OCI-LY3 (cell line): ENCODE data around the gene RPUSD1.

ENCODE experiments used
- H2AFZ ChIP-seq: fragments of 200-600, 300-600 bp; shearing (Covaris generic); 2 replicates; pipeline ENCODE4 v1.6.0; 2014; ENCODE audit warnings: antibody characterized with exemption, low read depth, low read length
- H3K27ac ChIP-seq: fragments of 200-600, 300-600 bp; sonication (generic); 2 replicates; pipeline ENCODE4 v1.5.1; 2014; ENCODE audit warnings: mild to moderate bottlenecking, low read length, moderate library complexity, mixed read lengths
- H3K27me3 ChIP-seq: fragments of 200-600, 300-600 bp; sonication (generic); 2 replicates; pipeline ENCODE4 v1.6.1; 2014; ENCODE audit warnings: low read depth, low read length, mixed read lengths
- H3K36me3 ChIP-seq: fragments of 200-600, 300-600 bp; sonication (generic); replicated peaks from 2 replicates; pipeline ENCODE3; 2014; ENCODE audit warnings: low read depth, low read length, mixed read lengths
- H3K4me1 ChIP-seq: fragments of 300-600, 200-600 bp; sonication (generic); 2 replicates; pipeline ENCODE4 v1.6.1; 2014; ENCODE audit warnings: low read length, mixed read lengths
- H3K4me2 ChIP-seq: fragments of 200-600, 300-600 bp; sonication (generic); 2 replicates; pipeline ENCODE4 v1.6.1; 2014; ENCODE audit warnings: low read length, mixed read lengths
- H3K4me3 ChIP-seq: fragments of 300-600, 200-600 bp; sonication (generic); 2 replicates; pipeline ENCODE4 v1.5.1; 2014; ENCODE audit warnings: antibody characterized with exemption, mild to moderate bottlenecking, low read length, moderate library complexity
- H3K79me2 ChIP-seq: fragments of 300-600, 200-600 bp; shearing (Covaris generic); 2 replicates; pipeline ENCODE4 v1.6.1; 2014; ENCODE audit warnings: mild to moderate bottlenecking, low read length, mixed read lengths
- H3K9ac ChIP-seq: fragments of 300-600, 200-600 bp; shearing (Covaris generic); 2 replicates; pipeline ENCODE4 v1.6.0; 2014; ENCODE audit warnings: mild to moderate bottlenecking, low read length, moderate library complexity
- H3K9me3 ChIP-seq: fragments of 200-600, 300-600 bp; shearing (Covaris generic); 2 replicates; pipeline ENCODE4 v1.6.1; 2014; ENCODE audit warnings: low read length, mixed read lengths; ENCODE audit not compliant: insufficient read depth
- H4K20me1 ChIP-seq: fragments of 200-600, 300-600 bp; sonication (generic); 2 replicates; pipeline ENCODE4 v1.6.1; 2016; ENCODE audit warnings: low read length, mixed read lengths; ENCODE audit not compliant: insufficient read depth
- EZH2phosphoT487 ChIP-seq: fragments of 200-600 bp; shearing (Covaris generic); IDR thresholded peaks from 2 replicates; pipeline ENCODE4 v1.6.1; 2018; ENCODE audit warnings: antibody characterized with exemption, mixed run types, low read depth
- TF ChIP-seq, protein P1 (sequence below): fragments of 200-600, 300-600 bp; sonication (generic); IDR thresholded peaks from 2 replicates; pipeline ENCODE4 v1.5.1; 2014; ENCODE audit warnings: antibody characterized with exemption, low read length, low read depth

Gene RPUSD1

DNA sequence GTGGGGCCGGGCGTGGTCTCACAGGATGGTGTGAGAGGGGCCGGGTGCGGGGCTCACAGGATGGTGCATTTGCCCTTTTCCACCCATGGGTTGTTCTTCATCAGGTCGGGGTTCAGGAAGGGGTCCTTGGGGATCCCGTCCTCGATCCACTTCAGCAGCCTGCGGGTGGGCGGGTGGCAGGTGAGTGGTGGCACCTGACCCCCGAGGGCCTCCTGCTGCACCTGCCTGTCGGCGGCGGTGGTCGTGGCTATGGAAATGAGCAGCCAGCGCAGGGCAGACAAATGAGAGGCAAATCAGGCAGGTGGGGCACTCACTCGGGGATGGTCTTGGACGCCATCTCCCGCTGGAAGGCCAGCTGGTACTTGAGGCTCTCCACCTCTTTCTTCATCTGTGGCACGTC lies 10.5 kb upstream of the RPUSD1 start:
- Histone ChIP-seq H3K27ac (no peak overlapping the region), H3K9me3 (no peaks in the 10 kb centered on the region), H4K20me1 (no peaks in the 10 kb centered on the region), H3K27me3 (peaks cover 16% of the 10 kb centered on the region), H3K4me2 (no peak overlapping the region), H2AFZ (no peak overlapping the region), H3K79me2 (no peaks in the 10 kb centered on the region), H3K4me1 (peaks cover 4% of the 10 kb centered on the region; the same call in 1 of the 2 replicates), H3K9ac (no peak overlapping the region), H3K36me3 (peaks cover 18% of the 10 kb centered on the region), H3K4me3 (no peak overlapping the region)
- TF ChIP-seq, protein P1, sequence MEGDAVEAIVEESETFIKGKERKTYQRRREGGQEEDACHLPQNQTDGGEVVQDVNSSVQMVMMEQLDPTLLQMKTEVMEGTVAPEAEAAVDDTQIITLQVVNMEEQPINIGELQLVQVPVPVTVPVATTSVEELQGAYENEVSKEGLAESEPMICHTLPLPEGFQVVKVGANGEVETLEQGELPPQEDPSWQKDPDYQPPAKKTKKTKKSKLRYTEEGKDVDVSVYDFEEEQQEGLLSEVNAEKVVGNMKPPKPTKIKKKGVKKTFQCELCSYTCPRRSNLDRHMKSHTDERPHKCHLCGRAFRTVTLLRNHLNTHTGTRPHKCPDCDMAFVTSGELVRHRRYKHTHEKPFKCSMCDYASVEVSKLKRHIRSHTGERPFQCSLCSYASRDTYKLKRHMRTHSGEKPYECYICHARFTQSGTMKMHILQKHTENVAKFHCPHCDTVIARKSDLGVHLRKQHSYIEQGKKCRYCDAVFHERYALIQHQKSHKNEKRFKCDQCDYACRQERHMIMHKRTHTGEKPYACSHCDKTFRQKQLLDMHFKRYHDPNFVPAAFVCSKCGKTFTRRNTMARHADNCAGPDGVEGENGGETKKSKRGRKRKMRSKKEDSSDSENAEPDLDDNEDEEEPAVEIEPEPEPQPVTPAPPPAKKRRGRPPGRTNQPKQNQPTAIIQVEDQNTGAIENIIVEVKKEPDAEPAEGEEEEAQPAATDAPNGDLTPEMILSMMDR, result no peak
- no peak for TF ChIP-seq EZH2phosphoT487

DNA sequence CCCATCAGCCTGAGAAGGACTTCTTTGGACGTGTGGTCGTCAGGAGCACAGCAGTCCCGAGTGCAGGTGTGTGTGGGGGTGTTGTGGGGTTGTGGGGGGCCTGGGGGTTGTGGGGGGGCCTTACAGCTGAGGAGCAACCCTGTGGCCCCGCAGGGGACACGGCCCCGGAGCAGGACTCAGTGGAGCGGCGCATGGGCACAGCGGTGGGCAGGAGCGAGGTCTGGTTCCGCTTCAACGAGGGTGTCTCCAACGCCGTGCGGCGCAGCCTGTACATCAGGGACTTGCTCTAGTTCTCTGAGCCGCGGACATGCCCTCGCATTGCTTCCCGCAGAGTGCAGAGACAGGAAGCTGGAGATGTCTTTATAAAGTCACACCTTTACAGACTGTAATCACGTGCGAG lies 9.5 kb upstream of the RPUSD1 start:
- no peak overlapping the region for H3K9ac ChIP-seq
- H3K27ac ChIP-seq, result no peak overlapping the region
- H3K27me3 ChIP-seq, result peaks cover 16% of the 10 kb centered on the region
- no peaks in the 10 kb centered on the region for H3K79me2 ChIP-seq
- peaks cover 4% of the 10 kb centered on the region; the same call in 1 of the 2 replicates for H3K4me1 ChIP-seq
- no peaks in the 10 kb centered on the region for H3K9me3 ChIP-seq
- no peak overlapping the region for H2AFZ ChIP-seq
- TF ChIP-seq, protein P1, result no peak
- no peak for TF ChIP-seq EZH2phosphoT487
- no peak overlapping the region for H3K4me2 ChIP-seq
- no peaks in the 10 kb centered on the region for H4K20me1 ChIP-seq
- H3K4me3 ChIP-seq, result no peak overlapping the region
- H3K36me3 ChIP-seq, result peaks cover 18% of the 10 kb centered on the region

DNA sequence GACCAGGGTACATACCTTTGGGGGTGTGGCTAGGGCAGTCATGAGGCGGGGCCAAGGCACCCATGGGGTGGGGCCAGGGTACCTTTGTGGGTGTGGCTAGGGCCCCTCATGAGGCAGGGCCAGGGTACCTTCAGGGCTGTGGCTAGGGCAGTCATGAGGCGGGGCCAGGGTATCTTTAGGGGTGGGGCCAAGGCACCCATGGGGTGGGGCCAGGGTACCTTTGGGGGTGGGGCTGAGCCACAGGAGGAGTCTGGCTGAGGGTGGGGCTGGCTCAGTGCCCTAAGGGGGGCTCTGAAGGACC lies 8.9 kb upstream of the RPUSD1 start:
- Histone ChIP-seq H3K9ac (no peak overlapping the region), H3K27ac (no peak overlapping the region), H3K4me2 (no peak overlapping the region), H3K27me3 (peaks cover 12% of the 10 kb centered on the region), H3K4me1 (peaks cover 4% of the 10 kb centered on the region; the same call in 1 of the 2 replicates), H3K79me2 (no peaks in the 10 kb centered on the region), H3K4me3 (no peak overlapping the region), H3K9me3 (no peaks in the 10 kb centered on the region), H2AFZ (no peak overlapping the region), H4K20me1 (no peaks in the 10 kb centered on the region), H3K36me3 (peaks cover 18% of the 10 kb centered on the region)
- TF ChIP-seq EZH2phosphoT487, result no peak
- TF ChIP-seq, protein P1, result no peak

DNA sequence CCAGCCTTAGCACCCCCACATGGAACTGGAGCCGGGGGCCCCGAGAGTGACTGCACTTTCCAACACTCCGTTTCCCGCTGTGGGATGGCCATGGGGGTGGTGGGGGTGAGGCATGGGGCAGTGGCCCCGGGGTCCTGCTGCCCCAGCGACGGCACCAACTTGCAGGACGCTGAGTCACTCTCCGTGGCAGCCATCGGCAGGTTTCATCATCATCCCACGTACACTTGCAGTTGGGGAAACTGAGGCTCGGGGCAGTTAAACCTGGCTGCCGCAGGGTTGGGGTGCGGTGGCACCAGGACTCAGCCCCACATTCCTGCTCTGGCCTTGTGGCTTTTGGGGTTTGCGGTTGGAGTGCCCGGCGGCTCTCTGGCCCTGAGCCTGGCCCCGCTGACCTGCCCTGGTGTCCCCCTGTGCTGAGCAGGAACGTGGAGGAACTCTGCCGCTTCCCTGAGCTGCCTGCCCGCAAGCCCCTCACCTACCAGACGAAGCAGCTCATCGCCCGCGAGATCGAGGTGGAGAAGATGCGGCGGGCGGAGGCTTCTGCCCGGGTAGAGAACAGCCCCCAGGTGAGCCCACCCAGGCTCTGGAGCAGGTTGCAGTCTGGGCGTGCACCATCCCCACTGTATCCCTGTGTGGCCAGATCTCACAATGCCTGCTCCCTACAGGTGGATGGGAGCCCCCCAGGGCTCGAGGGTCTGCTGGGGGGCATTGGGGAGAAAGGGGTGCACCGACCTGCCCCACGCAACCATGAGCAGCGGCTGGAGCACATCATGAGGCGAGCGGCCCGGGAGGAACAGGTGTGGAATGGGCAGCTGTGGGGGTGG lies 8.3 kb upstream of the RPUSD1 start:
- no peak overlapping the region for H3K4me2 ChIP-seq
- H3K27ac ChIP-seq, result no peak overlapping the region
- TF ChIP-seq, protein P1, result no peak
- no peak for TF ChIP-seq EZH2phosphoT487
- H3K4me3 ChIP-seq, result no peak overlapping the region
- no peaks in the 10 kb centered on the region for H3K9me3 ChIP-seq
- peaks cover 19% of the 10 kb centered on the region for H3K36me3 ChIP-seq
- no peak overlapping the region for H3K9ac ChIP-seq
- peaks cover 4% of the 10 kb centered on the region; the same call in 1 of the 2 replicates for H3K4me1 ChIP-seq
- H2AFZ ChIP-seq, result no peak overlapping the region
- no peaks in the 10 kb centered on the region for H4K20me1 ChIP-seq
- peaks cover 8% of the 10 kb centered on the region for H3K27me3 ChIP-seq
- H3K79me2 ChIP-seq, result no peaks in the 10 kb centered on the region
